Mesothelial cell of epicardium (in vitro differentiated cells): ENCODE measurements around the gene ZFYVE1. TPM values are rescaled to one million over a fixed set of nuclear protein-coding genes. Genes with fewer than 3 reads are reported as not detected.
A peak's percentile ranks its signal among the peaks of the same experiment; 100 is the strongest.
"Not testable (repeated sequence)": the region's sequence is repeated elsewhere in the genome, so short reads cannot be mapped to it uniquely, and the experiment has no call there.

Experiments used
- DNase-seq, 2 experiments: peaks; one replicate each; pipeline ENCODE4 v3.0.0; 2021; ENCODE audit warnings: low spot score in 2 of 2; ENCODE audit not compliant: unreplicated experiment in 2 of 2
- H3K27ac Mint-ChIP-seq: 2 replicates; pipeline ENCODE4 v1.8.0; 2021; ENCODE audit warnings: mixed read lengths
- H3K27me3 Mint-ChIP-seq: 2 replicates; pipeline ENCODE4 v1.8.0; 2021; ENCODE audit warnings: low read depth, mixed read lengths
- H3K36me3 Mint-ChIP-seq: 2 replicates; pipeline ENCODE4 v1.8.0; 2021; ENCODE audit warnings: mixed read lengths
- H3K4me1 Mint-ChIP-seq: 2 replicates; pipeline ENCODE4 v1.8.0; 2021; ENCODE audit warnings: mixed read lengths
- H3K4me3 Mint-ChIP-seq: 2 replicates; pipeline ENCODE4 v1.8.0; 2021; ENCODE audit warnings: mild to moderate bottlenecking, moderate library complexity, mixed read lengths
- H3K9me3 Mint-ChIP-seq: 2 replicates; pipeline ENCODE4 v1.8.0; 2021; ENCODE audit warnings: mixed read lengths
- total RNA-seq: library from RNA; stranded (reverse); gene quantifications from 3 replicates; pipeline ENCODE4 v1.2.1, GENCODE V29; 2021
- TF ChIP-seq, protein P1 (sequence below): fragments of 200-600 bp; sonication (generic); IDR thresholded peaks from one replicate; pipeline ENCODE4 v1.5.0; 2021; ENCODE audit warnings: antibody characterized with exemption; ENCODE audit not compliant: unreplicated experiment

Gene ZFYVE1
- total RNA-seq, 1 donor from 2014 or later, result 21.4 TPM

GRCh38 chr14:73027546-73027945 is 640 bp upstream of the ZFYVE1 start:
- no peak for DNase-seq
- Mint-ChIP-seq H3K9me3 (no peaks in the 10 kb centered on the region), H3K4me1 (peaks cover 13% of the 10 kb centered on the region), H3K27ac (peak overlapping the region; percentile 96), H3K27me3 (no peaks in the 10 kb centered on the region), H3K36me3 (peaks cover 9% of the 10 kb centered on the region), H3K4me3 (peak overlapping the region; percentile 96)
- TF ChIP-seq, protein P1, sequence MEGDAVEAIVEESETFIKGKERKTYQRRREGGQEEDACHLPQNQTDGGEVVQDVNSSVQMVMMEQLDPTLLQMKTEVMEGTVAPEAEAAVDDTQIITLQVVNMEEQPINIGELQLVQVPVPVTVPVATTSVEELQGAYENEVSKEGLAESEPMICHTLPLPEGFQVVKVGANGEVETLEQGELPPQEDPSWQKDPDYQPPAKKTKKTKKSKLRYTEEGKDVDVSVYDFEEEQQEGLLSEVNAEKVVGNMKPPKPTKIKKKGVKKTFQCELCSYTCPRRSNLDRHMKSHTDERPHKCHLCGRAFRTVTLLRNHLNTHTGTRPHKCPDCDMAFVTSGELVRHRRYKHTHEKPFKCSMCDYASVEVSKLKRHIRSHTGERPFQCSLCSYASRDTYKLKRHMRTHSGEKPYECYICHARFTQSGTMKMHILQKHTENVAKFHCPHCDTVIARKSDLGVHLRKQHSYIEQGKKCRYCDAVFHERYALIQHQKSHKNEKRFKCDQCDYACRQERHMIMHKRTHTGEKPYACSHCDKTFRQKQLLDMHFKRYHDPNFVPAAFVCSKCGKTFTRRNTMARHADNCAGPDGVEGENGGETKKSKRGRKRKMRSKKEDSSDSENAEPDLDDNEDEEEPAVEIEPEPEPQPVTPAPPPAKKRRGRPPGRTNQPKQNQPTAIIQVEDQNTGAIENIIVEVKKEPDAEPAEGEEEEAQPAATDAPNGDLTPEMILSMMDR, result no peak

DNA sequence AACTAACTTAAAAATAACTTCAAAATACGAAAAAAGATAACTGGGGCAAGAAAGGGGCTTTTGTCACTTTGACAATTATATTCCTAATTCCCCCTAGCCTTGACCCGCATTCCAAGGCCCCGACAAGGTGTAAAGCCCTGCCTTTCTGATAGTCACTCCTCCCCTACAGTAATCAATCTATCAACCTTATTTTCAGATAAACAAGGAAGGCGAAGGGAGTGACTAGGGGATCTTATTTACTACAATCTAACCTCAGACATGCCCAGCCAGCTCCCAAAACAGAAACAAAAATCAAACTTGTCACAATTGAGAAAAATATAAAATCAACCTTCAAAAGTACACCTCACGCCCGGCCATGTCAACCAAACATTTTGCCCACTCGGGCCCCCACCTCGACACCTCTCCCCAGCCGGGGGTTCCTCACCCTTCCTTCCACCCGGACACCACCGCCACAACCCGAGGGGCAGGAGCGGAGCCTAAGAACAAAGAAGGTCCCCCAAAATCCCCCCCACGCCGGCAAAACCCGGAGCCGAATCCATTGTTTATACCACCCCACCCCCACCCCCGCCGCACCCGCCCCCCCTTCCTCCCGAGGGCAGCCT is 562 bp downstream of the ZFYVE1 start:
- no peaks in the 10 kb centered on the region for H3K9me3 Mint-ChIP-seq
- peak overlapping the region; percentile 86 for H3K4me3 Mint-ChIP-seq
- H3K27ac Mint-ChIP-seq, result peak overlapping the region; percentile 92
- TF ChIP-seq, protein P1, result no peak
- H3K36me3 Mint-ChIP-seq, result peaks cover 15% of the 10 kb centered on the region
- no peaks in the 10 kb centered on the region for H3K27me3 Mint-ChIP-seq
- peak in 1 of 2 experiments; percentile 44 for DNase-seq
- peaks cover 21% of the 10 kb centered on the region for H3K4me1 Mint-ChIP-seq

DNA sequence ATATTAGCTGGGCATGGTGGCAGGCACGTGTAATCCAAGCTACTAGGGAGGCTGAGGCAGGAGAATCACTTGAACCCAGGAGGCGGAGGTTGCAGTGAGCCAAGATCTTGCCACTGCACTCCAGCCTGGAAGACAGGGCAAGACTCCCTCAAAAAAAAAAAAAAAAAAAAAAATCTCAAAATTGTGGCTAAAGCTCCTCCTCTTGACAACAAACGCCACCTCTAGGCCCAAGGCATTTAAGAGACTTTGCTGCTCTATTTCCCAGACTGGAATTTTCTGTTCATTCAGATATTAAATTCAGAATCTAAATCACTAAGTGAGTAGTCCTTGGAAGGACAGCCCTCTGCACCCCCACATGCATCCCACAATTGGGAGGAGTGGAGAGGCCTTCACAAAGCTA is 1.4 kb downstream of the ZFYVE1 start:
- H3K9me3 Mint-ChIP-seq, result no peaks in the 10 kb centered on the region
- peaks cover 15% of the 10 kb centered on the region for H3K36me3 Mint-ChIP-seq
- H3K27ac Mint-ChIP-seq, result peak overlapping the region; percentile 92
- TF ChIP-seq, protein P1, result no peak
- H3K4me3 Mint-ChIP-seq, result peak overlapping the region; percentile 86
- H3K27me3 Mint-ChIP-seq, result no peaks in the 10 kb centered on the region
- peaks cover 21% of the 10 kb centered on the region for H3K4me1 Mint-ChIP-seq
- no peak for DNase-seq

DNA sequence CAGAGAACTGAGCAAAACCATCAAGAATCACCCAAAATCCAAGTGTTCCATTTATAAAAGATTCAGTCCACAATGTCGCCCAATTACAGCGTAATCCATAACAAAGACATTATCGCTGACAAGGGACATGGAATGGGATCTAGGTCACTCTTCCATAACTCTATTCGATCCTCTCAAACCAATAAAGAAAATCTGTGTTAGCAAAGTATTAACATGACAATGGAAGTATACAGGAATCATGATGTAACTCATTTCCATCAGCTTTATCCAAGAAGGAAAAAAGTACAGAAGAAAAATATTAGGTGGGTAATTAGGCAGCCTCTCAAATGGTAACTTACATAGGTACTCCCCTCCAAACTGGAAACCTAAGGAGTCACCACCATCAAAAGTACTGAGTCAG is 4.9 kb downstream of the ZFYVE1 start:
- Mint-ChIP-seq H3K4me1 (peaks cover 21% of the 10 kb centered on the region), H3K27ac (no peak overlapping the region), H3K9me3 (no peaks in the 10 kb centered on the region), H3K36me3 (peaks cover 22% of the 10 kb centered on the region), H3K27me3 (no peaks in the 10 kb centered on the region), H3K4me3 (no peak overlapping the region)
- TF ChIP-seq, protein P1, result no peak
- DNase-seq, result no peak

- not testable (repeated sequence) for DNase-seq, H3K27ac Mint-ChIP-seq, H3K9me3 Mint-ChIP-seq, H3K27me3 Mint-ChIP-seq, H3K4me3 Mint-ChIP-seq, H3K4me1 Mint-ChIP-seq
- peaks cover 23% of the 10 kb centered on the region for H3K36me3 Mint-ChIP-seq
Measured at GRCh38 chr14:73016011-73016410, 10.9 kb downstream of the ZFYVE1 start.

- not testable (repeated sequence) for H3K4me1 Mint-ChIP-seq, H3K4me3 Mint-ChIP-seq, H3K27ac Mint-ChIP-seq, H3K27me3 Mint-ChIP-seq, H3K9me3 Mint-ChIP-seq, DNase-seq
- H3K36me3 Mint-ChIP-seq, result peaks cover 23% of the 10 kb centered on the region
Measured at GRCh38 chr14:73015552-73015951, 11.4 kb downstream of the ZFYVE1 start.

DNA sequence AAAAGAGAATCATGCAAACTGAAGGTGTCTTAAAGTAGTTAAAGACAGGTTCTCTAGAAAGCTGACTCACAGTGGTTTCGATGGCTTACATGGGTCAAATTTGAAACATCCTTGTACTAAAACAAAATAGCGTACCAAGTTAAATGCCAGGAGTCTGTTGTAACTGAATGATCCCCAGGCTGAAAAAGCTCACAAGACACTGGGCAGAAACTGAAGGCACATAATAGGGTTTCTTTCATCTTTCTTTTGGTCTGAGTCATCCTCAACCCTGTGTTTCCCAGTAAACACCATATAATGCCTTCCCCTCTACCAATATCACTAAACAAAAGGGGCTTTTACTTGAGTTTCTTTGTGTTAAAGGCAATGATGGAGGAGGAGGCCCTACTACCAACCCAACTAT is 12.8 kb downstream of the ZFYVE1 start:
- DNase-seq, result no peak
- Mint-ChIP-seq H3K4me3 (no peak overlapping the region), H3K4me1 (no peaks in the 10 kb centered on the region), H3K27me3 (no peaks in the 10 kb centered on the region), H3K9me3 (no peaks in the 10 kb centered on the region), H3K36me3 (peaks cover 26% of the 10 kb centered on the region), H3K27ac (no peak overlapping the region)
- TF ChIP-seq, protein P1, result no peak

DNA sequence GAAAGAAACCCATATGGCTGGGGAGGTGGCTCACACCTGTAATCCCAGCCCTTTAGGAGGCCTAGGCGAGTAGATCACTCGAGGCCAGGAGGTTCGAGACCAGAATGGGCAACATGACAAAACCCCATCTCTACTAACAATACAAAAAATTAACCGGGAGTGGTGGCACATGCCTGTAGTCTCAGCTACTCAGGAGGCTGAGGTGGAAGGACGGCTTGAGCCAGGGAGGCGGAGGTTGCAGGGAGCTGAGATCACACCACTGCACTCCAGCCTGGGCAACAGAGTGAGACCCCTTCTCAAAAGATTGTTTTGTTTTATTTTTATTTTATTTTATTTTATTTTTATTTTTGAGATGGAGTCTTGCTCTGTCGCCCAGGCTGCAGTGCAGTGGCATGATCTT is 15.7 kb downstream of the ZFYVE1 start:
- not testable (repeated sequence) for H3K27me3 Mint-ChIP-seq, H3K4me3 Mint-ChIP-seq, H3K27ac Mint-ChIP-seq, H3K9me3 Mint-ChIP-seq, H3K4me1 Mint-ChIP-seq, DNase-seq
- H3K36me3 Mint-ChIP-seq, result peaks cover 23% of the 10 kb centered on the region
